HEK293 (cell line): ENCODE measurements around the gene UST.

Experiments used
- KLF9 ChIP-seq: fragments of 450-650 bp; formaldehyde crosslinking; IDR thresholded peaks from 2 replicates; pipeline ENCODE4 v1.5.1; 2016; ENCODE audit warnings: missing biosample characterization, missing genetic modification characterization, low read depth
- ZNF138 ChIP-seq: fragments of 450-650 bp; formaldehyde crosslinking; IDR thresholded peaks from 2 replicates; pipeline ENCODE4 v1.5.1; 2016; ENCODE audit warnings: missing biosample characterization, missing genetic modification characterization, borderline replicate concordance
- ZNF214 ChIP-seq: fragments of 450-650 bp; formaldehyde crosslinking; IDR thresholded peaks from 2 replicates; pipeline ENCODE4 v1.5.1; 2017; ENCODE audit warnings: missing biosample characterization, mild to moderate bottlenecking, missing genetic modification characterization, borderline replicate concordance
- ZNF501 ChIP-seq: fragments of 450-650 bp; formaldehyde crosslinking; IDR thresholded peaks from 2 replicates; pipeline ENCODE4 v1.5.1; 2016; ENCODE audit warnings: missing biosample characterization, missing genetic modification characterization
- ZNF548 ChIP-seq: fragments of 450-650 bp; formaldehyde crosslinking; IDR thresholded peaks from 2 replicates; pipeline ENCODE4 v1.5.1; 2016; ENCODE audit warnings: missing biosample characterization, missing genetic modification characterization
- ZNF660 ChIP-seq: fragments of 450-650 bp; IDR thresholded peaks from 2 replicates; pipeline ENCODE4 v1.5.1; 2018; ENCODE audit warnings: missing biosample characterization, mild to moderate bottlenecking, missing genetic modification characterization
- ZNF707 ChIP-seq: fragments of 450-650 bp; formaldehyde crosslinking; IDR thresholded peaks from 2 replicates; pipeline ENCODE4 v1.5.1; 2016; ENCODE audit warnings: missing biosample characterization, missing genetic modification characterization
- TF ChIP-seq, protein P1 (sequence below): fragments of 450-650 bp; formaldehyde crosslinking; IDR thresholded peaks from 2 replicates; pipeline ENCODE4 v1.5.1; 2016; ENCODE audit warnings: missing biosample characterization, missing genetic modification characterization
- TF ChIP-seq, protein P2 (sequence below): fragments of 450-650 bp; formaldehyde crosslinking; IDR thresholded peaks from 2 replicates; pipeline ENCODE4 v1.5.1; 2016; ENCODE audit warnings: missing biosample characterization, missing genetic modification characterization, low read depth

DNA sequence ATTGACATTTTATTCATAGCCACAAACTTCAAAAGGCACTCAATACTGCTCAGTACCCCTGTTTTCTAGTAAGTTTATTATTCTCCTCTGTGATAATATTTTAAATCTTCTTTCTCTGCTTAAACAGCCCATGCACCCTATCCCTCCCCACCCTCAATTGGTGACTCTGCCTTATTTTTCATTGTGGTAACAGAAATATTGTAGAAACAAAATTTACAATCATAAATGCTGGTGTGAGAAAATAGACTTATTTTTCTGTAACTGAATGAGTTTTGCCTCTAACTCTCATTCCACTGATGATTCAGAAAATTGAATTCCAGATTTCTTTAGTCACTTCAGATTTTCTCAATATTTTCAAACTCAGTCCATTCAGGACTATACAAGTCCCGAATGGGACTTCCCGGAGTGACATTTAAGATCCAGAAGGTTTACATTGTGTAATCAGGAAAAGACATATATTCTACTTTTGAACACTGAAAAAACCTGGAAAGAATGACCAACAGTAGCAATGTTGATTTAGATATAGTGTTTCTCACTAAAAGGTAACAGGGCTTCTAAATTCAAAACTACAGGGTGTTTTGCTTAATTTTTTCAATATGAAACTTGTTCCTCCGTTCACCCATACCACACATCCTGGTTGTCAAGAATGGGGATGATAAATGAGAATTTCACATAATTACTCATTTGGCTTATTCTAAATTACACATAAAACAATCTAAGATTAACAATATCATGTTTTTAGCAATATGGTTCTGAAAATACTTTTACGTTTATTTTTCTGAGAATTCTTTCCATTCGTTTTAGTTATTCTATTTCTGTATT lies 34.8 kb upstream of the UST start:
- TF ChIP-seq, protein P1, sequence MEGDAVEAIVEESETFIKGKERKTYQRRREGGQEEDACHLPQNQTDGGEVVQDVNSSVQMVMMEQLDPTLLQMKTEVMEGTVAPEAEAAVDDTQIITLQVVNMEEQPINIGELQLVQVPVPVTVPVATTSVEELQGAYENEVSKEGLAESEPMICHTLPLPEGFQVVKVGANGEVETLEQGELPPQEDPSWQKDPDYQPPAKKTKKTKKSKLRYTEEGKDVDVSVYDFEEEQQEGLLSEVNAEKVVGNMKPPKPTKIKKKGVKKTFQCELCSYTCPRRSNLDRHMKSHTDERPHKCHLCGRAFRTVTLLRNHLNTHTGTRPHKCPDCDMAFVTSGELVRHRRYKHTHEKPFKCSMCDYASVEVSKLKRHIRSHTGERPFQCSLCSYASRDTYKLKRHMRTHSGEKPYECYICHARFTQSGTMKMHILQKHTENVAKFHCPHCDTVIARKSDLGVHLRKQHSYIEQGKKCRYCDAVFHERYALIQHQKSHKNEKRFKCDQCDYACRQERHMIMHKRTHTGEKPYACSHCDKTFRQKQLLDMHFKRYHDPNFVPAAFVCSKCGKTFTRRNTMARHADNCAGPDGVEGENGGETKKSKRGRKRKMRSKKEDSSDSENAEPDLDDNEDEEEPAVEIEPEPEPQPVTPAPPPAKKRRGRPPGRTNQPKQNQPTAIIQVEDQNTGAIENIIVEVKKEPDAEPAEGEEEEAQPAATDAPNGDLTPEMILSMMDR (tag by site-specific recombination) = no peak
- TF ChIP-seq ZNF707 (tag by site-specific recombination) = no peak
- TF ChIP-seq, protein P2, sequence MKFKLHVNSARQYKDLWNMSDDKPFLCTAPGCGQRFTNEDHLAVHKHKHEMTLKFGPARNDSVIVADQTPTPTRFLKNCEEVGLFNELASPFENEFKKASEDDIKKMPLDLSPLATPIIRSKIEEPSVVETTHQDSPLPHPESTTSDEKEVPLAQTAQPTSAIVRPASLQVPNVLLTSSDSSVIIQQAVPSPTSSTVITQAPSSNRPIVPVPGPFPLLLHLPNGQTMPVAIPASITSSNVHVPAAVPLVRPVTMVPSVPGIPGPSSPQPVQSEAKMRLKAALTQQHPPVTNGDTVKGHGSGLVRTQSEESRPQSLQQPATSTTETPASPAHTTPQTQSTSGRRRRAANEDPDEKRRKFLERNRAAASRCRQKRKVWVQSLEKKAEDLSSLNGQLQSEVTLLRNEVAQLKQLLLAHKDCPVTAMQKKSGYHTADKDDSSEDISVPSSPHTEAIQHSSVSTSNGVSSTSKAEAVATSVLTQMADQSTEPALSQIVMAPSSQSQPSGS (tag by site-specific recombination) = no peak
- TF ChIP-seq ZNF660 = no peak
- no peak for TF ChIP-seq ZNF214 (tag by site-specific recombination)
- no peak for TF ChIP-seq ZNF138 (tag by site-specific recombination)
- no peak for TF ChIP-seq ZNF548 (tag by site-specific recombination)
- no peak for TF ChIP-seq KLF9 (tag by site-specific recombination)
- no peak for TF ChIP-seq ZNF501 (tag by site-specific recombination)
